NCI-H460 (cell line): ENCODE results near the gene PARP3. TPM values are rescaled to one million over a fixed set of nuclear protein-coding genes. Genes with fewer than 3 reads are reported as not detected.
A peak's percentile ranks its signal among the peaks of the same experiment; 100 is the strongest.
"Not testable (repeated sequence)": the region's sequence is repeated elsewhere in the genome, so short reads cannot be mapped to it uniquely, and the experiment has no call there.

ENCODE experiments used
- DNase-seq: peaks from one replicate; pipeline ENCODE4 v3.0.0-alpha.2; 2016; ENCODE audit warnings: low read depth; ENCODE audit errors: extremely low read depth
- total RNA-seq: library from RNA; depleted of rRNA; stranded (reverse); fragments of >200 nt; shearing (Covaris generic); gene quantifications from 2 replicates; pipeline ENCODE4 v1.2.3, GENCODE V29; 2014

The PARP3 gene
- total RNA-seq, 1 experiment from 2014 or later: 15.5 TPM

DNA sequence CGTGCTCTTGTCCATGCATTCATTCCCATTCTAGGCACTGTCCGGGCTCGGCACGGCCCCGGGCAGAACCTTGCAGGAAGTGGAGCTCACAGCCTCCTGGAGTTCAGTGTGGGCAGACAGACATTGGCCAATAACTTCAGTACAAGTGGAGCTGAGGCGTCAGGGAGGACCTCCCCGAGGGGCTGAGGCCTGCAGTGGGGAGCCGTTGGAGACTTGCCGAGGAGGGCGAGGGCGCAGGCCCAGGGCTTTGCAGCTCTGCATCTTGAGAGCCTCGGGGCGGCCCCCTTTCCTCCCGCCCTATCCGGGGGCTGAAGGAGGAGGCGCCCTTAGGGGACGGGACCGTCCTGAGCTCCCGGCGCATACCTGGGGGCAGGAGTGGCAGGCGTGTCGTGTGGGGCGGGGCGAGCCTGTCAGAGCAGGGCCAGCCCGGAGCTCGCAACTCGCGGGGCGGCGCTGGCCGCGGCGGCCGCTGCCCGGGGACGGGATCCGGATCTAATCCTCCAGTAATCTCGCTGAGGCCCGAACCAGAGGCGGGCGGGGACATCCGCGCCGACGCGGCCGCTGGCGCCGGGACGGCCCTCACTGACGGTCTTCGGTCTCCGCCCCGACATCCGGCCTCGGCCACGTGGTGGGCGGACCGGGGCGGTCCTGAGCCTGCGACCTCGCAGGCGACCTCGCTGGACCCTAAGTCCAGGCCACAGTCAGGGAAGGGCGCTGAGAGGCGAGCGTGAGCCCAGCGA lies 40.8 kb downstream of the PARP3 start, which contains the start of gene ACY1:
Gene ACY1, plus strand, starts transcription at position 698 of the 740 bp plus-strand sequence. CDS start 530 bp downstream, outside the sequence.
- peak; percentile 61 for DNase-seq

DNA sequence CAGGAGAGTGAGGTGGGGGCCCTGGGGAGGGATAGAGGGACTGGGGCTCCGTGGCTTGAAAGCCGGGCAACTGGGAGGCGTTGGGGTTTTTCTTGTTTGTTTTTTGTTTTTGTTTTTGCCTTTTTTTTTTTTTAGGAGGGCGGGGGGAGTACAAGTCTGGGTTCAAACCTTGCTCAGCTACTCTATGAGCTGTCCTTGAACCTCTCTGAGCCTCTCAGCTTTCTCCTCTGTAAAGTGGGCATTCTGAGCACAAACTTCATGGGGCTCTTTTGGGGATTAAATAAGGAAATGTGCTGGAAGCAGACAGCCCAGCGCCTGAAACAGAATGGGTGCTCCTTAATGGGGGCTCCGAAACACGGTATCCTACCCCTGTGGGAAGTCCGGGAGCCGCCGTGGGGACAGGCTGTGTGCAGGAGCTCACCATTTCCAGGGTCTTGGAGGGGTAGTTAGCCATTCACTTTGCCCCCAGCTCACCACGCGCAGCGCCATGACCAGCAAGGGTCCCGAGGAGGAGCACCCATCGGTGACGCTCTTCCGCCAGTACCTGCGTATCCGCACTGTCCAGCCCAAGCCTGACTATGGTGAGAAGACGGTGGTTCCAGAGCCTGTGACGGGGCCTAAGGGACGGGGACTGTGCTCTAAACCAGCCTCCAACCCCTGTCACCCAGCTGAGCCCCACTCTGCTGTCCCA lies 41.6 kb downstream of the PARP3 start:
- DNase-seq: no peak

DNA sequence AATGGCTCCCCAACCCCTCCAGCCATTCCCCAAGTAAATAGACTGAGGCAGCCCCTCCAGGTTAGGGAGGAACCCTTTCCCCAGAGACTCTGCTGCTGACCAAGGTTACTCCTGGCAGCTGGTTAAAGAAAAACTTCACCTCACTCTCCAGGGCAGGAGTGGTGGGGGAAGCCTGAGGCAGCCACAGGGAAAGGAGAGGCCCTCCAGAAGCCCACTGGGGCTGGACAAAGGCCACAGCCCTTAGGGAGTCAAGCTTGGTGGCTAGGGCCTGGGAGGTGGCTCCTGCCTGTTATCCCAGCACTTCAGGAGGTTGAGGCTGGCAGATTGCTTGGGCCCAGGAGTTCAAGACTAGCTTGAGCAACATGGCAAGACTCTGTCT lies 42.1 kb downstream of the PARP3 start:
- DNase-seq: no peak

DNA sequence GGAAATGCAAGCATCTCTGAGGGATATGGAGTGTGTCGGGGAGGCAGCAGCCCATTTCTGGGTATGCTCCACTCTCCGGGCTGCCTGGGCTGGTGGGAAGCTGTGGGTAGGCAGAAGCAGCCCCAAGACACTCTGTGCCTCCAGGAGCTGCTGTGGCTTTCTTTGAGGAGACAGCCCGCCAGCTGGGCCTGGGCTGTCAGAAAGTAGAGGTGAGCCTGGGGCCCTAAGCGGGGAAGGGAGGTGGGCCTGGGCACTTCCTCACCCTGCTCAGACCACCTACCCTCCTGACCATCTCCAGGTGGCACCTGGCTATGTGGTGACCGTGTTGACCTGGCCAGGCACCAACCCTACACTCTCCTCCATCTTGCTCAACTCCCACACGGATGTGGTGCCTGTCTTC lies 42.9 kb downstream of the PARP3 start:
- DNase-seq: no peak

DNA sequence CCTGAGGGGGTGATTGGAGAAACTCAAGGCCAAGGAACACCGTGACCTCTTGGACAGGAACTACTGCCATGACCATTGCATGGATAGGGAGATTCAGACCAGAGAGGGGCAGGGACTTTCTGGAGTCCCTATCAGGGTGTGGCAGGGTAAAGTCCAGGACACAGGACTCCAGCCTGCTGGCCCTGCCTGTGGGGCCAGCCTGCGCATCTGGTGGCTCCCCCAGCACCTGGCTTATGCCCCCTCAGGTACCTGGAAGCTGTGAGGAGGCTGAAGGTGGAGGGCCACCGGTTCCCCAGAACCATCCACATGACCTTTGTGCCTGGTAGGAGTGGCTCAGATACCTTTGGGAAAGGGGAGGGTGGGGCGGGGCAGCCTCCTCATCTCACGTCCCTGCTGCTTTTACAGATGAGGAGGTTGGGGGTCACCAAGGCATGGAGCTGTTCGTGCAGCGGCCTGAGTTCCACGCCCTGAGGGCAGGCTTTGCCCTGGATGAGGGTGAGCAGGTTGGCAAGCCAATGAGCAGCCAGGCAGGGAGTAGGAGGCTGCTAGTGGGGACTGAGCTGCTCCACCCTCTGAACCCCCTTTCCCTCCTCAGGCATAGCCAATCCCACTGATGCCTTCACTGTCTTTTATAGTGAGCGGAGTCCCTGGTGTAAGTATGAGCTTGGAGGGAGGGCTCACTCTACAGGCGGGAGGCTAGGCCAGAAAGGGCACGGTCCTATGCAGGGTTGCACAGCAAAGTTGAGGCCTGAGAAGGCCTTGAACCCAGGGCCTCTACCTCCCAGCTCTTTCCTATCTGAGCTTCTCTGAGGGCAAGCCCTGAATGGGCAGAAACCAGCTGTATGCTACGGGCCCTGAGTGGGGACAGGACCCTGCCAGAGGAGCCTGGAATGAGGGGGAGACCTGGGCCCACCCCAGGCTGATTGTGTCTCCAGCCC lies 44.1 kb downstream of the PARP3 start:
- DNase-seq: no peak

DNA sequence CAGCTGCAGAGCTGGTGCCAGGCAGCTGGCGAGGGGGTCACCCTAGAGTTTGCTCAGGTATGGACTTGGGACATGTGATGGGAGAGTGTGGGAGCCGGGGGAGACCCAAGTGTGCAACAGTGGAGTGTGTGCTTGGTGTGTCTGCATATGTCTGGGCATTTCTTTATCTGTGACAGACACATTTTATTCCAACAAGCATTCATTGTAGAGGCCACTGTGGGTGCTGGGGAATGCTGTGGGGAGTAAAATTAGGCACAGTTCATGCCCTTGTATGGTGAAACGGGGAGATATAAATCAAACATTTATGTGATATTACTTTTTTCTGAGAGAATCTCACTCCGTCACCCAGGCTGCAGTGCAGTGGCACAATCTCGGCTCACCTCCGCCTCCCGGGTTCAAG lies 45.4 kb downstream of the PARP3 start:
- DNase-seq: no peak

DNA sequence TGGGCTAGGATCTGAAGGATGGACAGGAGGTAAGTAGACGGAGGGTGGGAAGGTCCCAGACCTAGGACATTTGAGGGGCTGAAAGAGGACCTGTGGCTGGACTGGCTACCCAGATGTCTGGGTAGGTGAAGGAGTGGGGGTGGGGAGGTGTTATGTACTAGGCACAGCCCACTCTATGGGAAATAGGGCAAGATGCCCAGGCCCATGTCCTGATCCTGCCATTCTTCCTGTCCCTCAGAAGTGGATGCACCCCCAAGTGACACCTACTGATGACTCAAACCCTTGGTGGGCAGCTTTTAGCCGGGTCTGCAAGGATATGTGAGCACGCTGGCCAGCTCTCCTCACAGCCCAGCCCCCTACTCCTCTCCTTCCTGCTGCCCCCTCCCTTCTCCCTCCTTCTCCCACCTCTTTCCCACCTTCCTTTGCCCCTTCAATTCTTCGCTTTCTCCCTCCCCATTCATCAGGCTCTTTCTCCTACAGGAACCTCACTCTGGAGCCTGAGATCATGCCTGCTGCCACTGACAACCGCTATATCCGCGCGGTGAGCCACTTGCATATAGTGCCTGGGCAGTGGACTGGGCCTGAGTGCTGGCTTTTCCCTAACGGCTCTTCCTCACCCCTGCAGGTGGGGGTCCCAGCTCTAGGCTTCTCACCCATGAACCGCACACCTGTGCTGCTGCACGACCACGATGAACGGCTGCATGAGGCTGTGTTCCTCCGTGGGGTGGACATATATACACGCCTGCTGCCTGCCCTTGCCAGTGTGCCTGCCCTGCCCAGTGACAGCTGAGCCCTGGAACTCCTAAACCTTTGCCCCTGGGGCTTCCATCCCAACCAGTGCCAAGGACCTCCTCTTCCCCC lies 46.4 kb downstream of the PARP3 start:
- no peak for DNase-seq

DNA sequence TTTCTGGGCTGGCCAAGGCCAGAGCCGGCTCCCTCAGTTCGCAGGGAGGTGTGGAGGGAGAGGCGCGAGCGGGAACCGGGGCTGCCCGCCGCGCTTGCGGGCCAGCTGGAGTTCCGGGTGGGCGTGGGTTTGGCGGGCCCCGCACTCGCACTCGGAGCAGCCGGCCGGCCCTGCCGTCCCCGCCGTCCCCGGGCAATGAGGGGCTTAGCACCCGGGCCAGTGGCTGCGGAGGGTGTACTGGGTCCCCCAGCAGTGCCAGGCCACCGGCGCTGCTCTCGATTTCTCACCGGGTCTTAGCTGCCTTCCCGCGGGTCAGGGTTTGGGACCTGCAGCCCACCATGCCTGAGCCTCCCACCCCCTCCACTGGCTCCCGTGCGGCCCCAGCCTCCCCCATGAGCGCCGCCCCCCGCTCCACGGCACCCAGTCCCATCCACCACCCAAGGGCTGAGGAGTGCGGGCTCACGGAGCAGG lies 48.4 kb downstream of the PARP3 start:
- not testable (repeated sequence) for DNase-seq

DNA sequence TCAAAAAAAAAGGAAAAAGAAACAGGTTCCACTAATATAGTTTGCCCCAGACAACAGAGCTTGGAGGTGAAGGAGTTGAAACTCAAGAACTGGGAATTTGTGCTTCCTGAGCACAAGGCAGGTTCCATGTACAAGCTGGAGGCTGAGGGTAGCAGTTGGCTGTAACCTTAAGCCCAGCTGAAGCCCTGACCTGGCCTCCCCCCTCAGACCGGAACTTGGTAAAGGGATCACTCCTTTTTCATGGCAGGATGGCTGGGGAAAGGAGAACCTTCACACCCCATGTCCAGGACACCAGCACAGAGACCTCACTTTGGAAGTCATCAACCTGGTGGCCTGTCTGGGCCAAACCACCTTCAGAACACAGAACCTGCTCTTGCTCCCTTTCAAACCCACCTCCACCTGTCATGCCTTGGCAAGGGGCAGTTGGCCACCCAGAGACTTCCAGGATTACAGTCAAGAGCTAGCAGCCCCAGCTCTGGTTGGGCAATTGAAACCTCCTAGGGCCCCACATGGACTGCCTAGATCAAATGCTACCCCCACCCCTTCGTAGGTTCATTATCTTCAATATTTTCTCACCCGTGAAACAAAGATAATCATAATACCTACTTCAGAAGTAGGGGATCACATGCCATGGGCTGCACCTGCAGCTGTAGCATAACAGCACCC lies 50.0 kb downstream of the PARP3 start:
- no peak for DNase-seq

DNA sequence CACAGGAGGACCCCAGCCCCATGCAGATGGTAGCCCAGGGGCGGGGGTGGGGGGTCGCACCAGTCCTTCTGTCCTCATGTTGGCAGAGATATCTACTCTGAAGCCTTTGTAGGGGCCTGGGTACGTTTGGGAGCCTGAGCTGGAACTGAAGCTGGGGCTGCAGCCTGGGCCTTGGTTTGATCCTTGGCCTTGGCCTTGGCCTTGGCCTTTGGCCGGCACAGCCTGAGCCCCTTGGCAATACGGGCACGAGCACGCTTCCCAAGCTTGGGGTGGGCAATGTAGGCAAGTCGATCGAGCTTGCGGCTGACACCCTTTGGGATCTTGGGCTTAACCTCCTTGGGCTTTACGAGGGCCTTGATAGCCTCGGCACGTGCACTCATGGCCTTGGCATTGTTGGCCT lies 51.5 kb downstream of the PARP3 start:
- DNase-seq: not testable (repeated sequence)

DNA sequence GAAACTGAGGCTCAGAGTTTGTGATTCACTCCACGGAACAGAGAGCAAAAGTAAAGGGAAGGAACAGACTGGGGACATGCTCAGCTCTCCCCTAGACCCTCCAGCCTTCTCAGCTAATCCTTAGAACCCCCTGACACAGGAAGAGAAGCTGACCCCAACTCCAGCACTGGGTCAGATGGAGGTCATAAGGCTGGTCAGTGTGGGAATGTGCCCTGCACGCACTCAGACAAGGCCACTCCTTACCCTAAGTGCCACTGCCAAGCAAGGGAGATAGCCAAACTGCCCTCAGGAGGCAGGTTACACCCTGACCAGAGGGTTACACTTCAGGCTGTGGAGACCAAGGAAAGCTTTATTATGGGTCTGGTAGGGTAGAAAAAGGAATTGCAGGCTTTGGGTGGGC lies 52.4 kb downstream of the PARP3 start:
- no peak for DNase-seq

DNA sequence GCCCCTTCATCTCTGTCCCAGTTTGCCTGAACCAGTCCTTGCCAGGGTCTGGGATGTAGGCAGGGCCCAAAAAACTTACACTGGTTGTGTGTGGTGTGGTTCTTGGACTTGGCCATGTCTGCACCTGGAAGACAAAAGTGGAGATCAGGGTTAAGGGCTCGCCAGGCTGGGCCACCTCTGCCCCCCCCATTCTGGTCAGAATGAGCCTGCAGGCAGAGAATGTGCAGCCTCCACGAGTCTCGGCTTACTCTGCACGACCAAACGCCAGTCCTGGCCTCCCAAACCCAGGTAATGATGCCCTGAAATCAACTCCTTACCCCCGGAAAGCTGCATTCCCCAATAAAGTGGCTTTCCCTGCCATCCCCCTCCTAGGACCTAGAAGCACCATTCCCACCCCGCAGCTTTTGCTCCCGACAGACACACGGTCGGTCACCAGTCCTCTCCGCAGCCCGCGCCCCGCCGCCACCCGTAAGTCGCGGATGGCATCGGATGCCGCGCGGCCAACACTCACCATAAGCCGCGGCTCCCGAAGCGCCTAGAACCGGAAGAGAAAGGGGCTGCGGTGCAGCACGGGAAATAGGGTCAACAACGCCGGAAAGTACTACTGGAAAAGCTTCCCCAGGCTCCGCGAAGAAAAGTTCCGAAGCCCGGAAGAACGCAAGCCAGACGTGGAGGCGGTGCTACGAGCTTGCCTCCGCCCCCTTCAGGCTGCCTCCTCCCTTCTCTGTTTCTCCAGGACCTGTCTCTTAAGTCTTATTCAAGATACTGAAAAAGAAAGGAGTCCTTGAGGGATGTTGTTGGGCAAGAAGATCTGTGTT lies 53.4 kb downstream of the PARP3 start, which contains the start of gene RPL29:
Gene RPL29, minus strand, starts transcription at position 550 of the 818 bp plus-strand sequence. Its CDS starts 434 bp downstream, at position 116.
- DNase-seq: peak; percentile 90

DNA sequence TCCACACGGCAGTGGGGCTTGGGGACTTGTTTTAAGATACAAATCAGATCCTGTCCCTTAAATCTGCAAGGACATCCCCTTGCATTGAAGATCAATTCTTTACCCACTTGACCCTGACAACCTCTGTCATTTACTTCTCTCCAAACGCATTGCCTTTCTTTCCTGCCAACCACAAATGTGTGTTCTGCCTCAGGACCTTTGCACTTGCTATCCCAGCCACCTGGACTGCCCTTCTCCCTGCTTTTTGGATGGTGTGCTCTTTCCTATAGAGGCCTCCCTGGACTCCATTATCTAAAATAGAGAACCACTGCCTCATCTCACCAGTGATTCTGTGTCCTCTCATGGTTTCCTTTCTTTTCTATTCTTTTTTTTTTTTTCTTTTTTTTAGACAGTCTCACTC lies 55.0 kb downstream of the PARP3 start:
- DNase-seq: no peak

DNA sequence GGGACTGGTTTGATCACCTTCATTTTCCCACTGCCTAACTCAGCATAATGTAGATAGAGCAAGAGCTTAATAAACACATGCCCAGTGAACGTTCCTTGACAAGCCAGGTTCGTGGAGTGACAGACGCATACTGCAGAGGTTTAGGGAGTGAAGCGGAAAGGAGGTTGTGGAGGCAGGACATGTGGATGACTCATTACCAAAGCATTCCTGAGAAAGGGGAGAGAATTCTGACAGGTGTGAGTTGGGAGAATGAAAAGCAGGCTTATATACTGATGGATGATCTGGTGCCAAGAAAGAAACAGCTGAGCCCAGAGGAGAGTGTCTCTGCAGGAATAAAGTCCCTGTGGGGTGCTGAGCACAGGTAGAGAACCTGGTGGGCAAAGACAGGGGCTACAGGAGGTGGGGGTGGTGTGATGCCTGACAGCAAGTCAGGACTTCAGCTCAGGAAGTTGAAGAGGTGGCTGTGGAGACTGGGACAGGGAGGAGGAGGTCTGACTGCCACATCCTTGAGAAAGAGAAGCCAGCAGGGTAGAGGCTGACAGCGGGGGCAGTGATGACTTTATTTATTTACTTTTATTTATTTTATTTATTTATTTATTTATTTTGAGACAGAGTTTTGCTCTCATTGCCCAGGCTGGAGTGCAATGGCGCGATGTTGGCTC lies 55.9 kb downstream of the PARP3 start:
- no peak for DNase-seq
